A549 (cell line): ENCODE measurements around the gene ADNP2. TPM values are rescaled to one million over a fixed set of nuclear protein-coding genes. Genes with fewer than 3 reads are reported as not detected.
A peak's percentile ranks its signal among the peaks of the same experiment; 100 is the strongest.

Experiments used
- ATAC-seq, 2 experiments: fragments of 200-7000 bp in 1 of 2; fragments of >200 bp in 1 of 2; cut with Nextera tagmentation in 1 of 2; cut with Tn5 transposase in 1 of 2; 3 replicates each; pipeline versions ENCODE4 v1.8.0 to v1.9.1; 2018 to 2020; ENCODE audit warnings: mild to moderate bottlenecking in 1 of 2, moderate library complexity in 1 of 2
- CTCF ChIA-PET: fragments of 300-600 bp; sonication (Branson Sonifier 250); formaldehyde crosslinking; extraction: SDS; loops from one replicate; lab custom pipeline; 2021; ENCODE audit warnings: antibody characterized with exemption, inconsistent platforms; lab: Yijun Ruan, JAX
- POLR2A ChIA-PET: fragments of 350-600 bp; formaldehyde crosslinking; extraction: SDS; loops from one replicate; lab custom pipeline; 2021; ENCODE audit warnings: antibody characterized with exemption, inconsistent platforms; lab: Yijun Ruan, JAX
- DNase-seq, 2 experiments: peaks; one replicate each; pipeline versions ENCODE4 v3.0.0 to v3.0.0-alpha.2; 2011 to 2016; ENCODE audit warnings: low read depth in 1 of 2, low spot score in 1 of 2
- FAIRE-seq: peaks from 2 replicates; lab custom pipeline; 2011; peaks lifted over from hg19 to GRCh38; lab: Jason Lieb, UNC
- H3K27ac ChIP-seq, 2 experiments: fragments of >200 bp; sonication (Bioruptor Twin); formaldehyde crosslinking; 3 replicates each; pipeline ENCODE4 v1.5.1; 2016 to 2017
- H3K4me1 ChIP-seq: fragments of >200 bp; sonication (Bioruptor Twin); formaldehyde crosslinking; 3 replicates; pipeline ENCODE4 v1.6.1; 2016
- H3K4me2 ChIP-seq: fragments of >200 bp; sonication (Bioruptor Twin); formaldehyde crosslinking; 3 replicates; pipeline ENCODE4 v1.6.1; 2016
- H3K4me3 ChIP-seq: fragments of >200 bp; sonication (Bioruptor Twin); formaldehyde crosslinking; 3 replicates; pipeline ENCODE4 v1.5.1; 2016
- H3K9me3 ChIP-seq: fragments of >200 bp; sonication (Bioruptor Twin); formaldehyde crosslinking; 3 replicates; pipeline ENCODE4 v1.6.1; 2016
- CBX2 ChIP-seq: fragments of 200-600 bp; sonication (generic); IDR thresholded peaks from 2 replicates; pipeline ENCODE4 v1.6.1; 2016; ENCODE audit warnings: low read depth, mild to moderate bottlenecking, borderline replicate concordance
- CBX8 ChIP-seq: fragments of 200-600 bp; sonication (generic); IDR thresholded peaks from 2 replicates; pipeline ENCODE4 v1.6.1; 2016
- CEBPB ChIP-seq, 2 experiments: fragments of >200 bp in 1 of 2; sonication (Bioruptor Twin) in 1 of 2; formaldehyde crosslinking in 1 of 2; IDR thresholded peaks; 2 replicates each; pipeline ENCODE4 v1.6.1; 2012 to 2016
- EHMT2 ChIP-seq: fragments of 200-600 bp; sonication (generic); IDR thresholded peaks from 2 replicates; pipeline ENCODE4 v1.6.1; 2016; ENCODE audit warnings: antibody characterized with exemption, low read depth, mild to moderate bottlenecking, moderate library complexity
- FOSB ChIP-seq: fragments of 250-450 bp; sonication (Bioruptor Pico); IDR thresholded peaks from 2 replicates; pipeline ENCODE4 v1.5.0; 2020; ENCODE audit warnings: mild to moderate bottlenecking, moderate library complexity
- HOXB5 ChIP-seq: fragments of 250-450 bp; sonication (Bioruptor Pico); IDR thresholded peaks from 2 replicates; pipeline ENCODE4 v1.5.0; 2020; ENCODE audit warnings: mild to moderate bottlenecking, moderate library complexity
- JUNB ChIP-seq: fragments of >200 bp; sonication (Bioruptor Twin); formaldehyde crosslinking; IDR thresholded peaks from 2 replicates; pipeline ENCODE4 v1.6.1; 2016
- KDM5A ChIP-seq: fragments of 200-600 bp; sonication (generic); IDR thresholded peaks from 2 replicates; pipeline ENCODE4 v1.6.1; 2016; ENCODE audit warnings: antibody characterized with exemption, mild to moderate bottlenecking
- MAX ChIP-seq: IDR thresholded peaks from 2 replicates; pipeline ENCODE4 v1.6.1; 2012
- MYC ChIP-seq: IDR thresholded peaks from 2 replicates; pipeline ENCODE4 v1.6.1; 2012; ENCODE audit warnings: mild to moderate bottlenecking, inconsistent platforms, low read length, improper control_type of control experiment, borderline replicate concordance
- NFE2L2 ChIP-seq: fragments of 150-350 bp; conservative IDR thresholded peaks from 2 replicates; pipeline ENCODE4 v1.6.1; 2014; ENCODE audit warnings: low read length
- NR3C1 ChIP-seq: fragments of >200 bp; sonication (Bioruptor Twin); formaldehyde crosslinking; IDR thresholded peaks from 3 replicates; pipeline ENCODE4 v1.6.1; 2017
- PHF8 ChIP-seq: fragments of 200-600 bp; sonication (generic); IDR thresholded peaks from 2 replicates; pipeline ENCODE4 v1.6.1; 2016; ENCODE audit warnings: low read depth, mild to moderate bottlenecking, antibody characterized with exemption, moderate library complexity, borderline replicate concordance
- POLR2A ChIP-seq: IDR thresholded peaks from 2 replicates; pipeline ENCODE4 v1.6.1; 2012; ENCODE audit warnings: mild to moderate bottlenecking, low read length
- POLR2AphosphoS2 ChIP-seq: conservative IDR thresholded peaks from 2 replicates; pipeline ENCODE4 v1.6.1; 2012; ENCODE audit warnings: low read length, improper control_type of control experiment, inconsistent platforms
- RCOR1 ChIP-seq: fragments of 150-350 bp; IDR thresholded peaks from 2 replicates; pipeline ENCODE4 v1.6.1; 2014; ENCODE audit warnings: antibody characterized with exemption, low read length, low read depth
- REST ChIP-seq: fragments of 200-600 bp; sonication (generic); IDR thresholded peaks from 2 replicates; pipeline ENCODE4 v1.6.1; 2016; ENCODE audit warnings: antibody characterized with exemption, mild to moderate bottlenecking, moderate library complexity
- RFX5 ChIP-seq: fragments of 450-650 bp; IDR thresholded peaks from 2 replicates; pipeline ENCODE4 v1.7.1; 2014; ENCODE audit warnings: antibody characterized with exemption, mild to moderate bottlenecking, moderate library complexity
- RNF2 ChIP-seq: fragments of 200-600 bp; sonication (generic); IDR thresholded peaks from 2 replicates; pipeline ENCODE4 v1.6.1; 2016; ENCODE audit warnings: low read depth, mild to moderate bottlenecking, antibody characterized with exemption, moderate library complexity, borderline replicate concordance
- SMC3 ChIP-seq: fragments of >200 bp; sonication (Bioruptor Twin); formaldehyde crosslinking; IDR thresholded peaks from 3 replicates; pipeline ENCODE4 v1.6.1; 2018; ENCODE audit warnings: inconsistent platforms
- TFCP2L1 ChIP-seq: fragments of 250-450 bp; sonication (Bioruptor Pico); IDR thresholded peaks from 2 replicates; pipeline ENCODE4 v1.5.0; 2021; ENCODE audit warnings: mild to moderate bottlenecking
- TP53 ChIP-seq: fragments of 250-450 bp; sonication (Bioruptor Pico); IDR thresholded peaks from 2 replicates; pipeline ENCODE4 v1.5.0; 2021; ENCODE audit warnings: mild to moderate bottlenecking, moderate library complexity
- ZC3H11A ChIP-seq: fragments of 450-650 bp; IDR thresholded peaks from 2 replicates; pipeline ENCODE4 v1.6.1; 2014; ENCODE audit warnings: antibody characterized with exemption, mild to moderate bottlenecking
- ZFP36 ChIP-seq: fragments of 450-650 bp; IDR thresholded peaks from 2 replicates; pipeline ENCODE4 v1.6.1; 2014; ENCODE audit warnings: borderline replicate concordance; ENCODE audit not compliant: partially characterized antibody
- ZNF302 ChIP-seq: fragments of 250-450 bp; sonication (Bioruptor Pico); IDR thresholded peaks from 2 replicates; pipeline ENCODE4 v1.9.0; 2021; ENCODE audit warnings: inconsistent platforms, mild to moderate bottlenecking, moderate library complexity
- WGBS: methylation state at CpG from one replicate; pipeline ENCODE4 v1.1.6; 2017; ENCODE audit errors: missing lambda C conversion rate; 5-methylcytosine and 5-hydroxymethylcytosine counted together
- polyA plus RNA-seq, 4 experiments: library from polyadenylated mRNA; depleted of rRNA in 3 of 4; stranded (reverse); fragments of >200 nt; fragmentation: RNase III in 1 of 4; extraction: RNeasy Plus Mini Kit Qiagen cat#74134 plus additional on column Dnase treatment in 1 of 4; gene quantifications; 2 replicates in 3 of 4; 3 replicates in 1 of 4; pipeline ENCODE4 v1.2.3, GENCODE V29; 2011 to 2017
- TF ChIP-seq, protein P1 (sequence below): fragments of 150-350 bp; IDR thresholded peaks from 2 replicates; pipeline ENCODE4 v1.6.1; 2014; ENCODE audit warnings: low read depth, mild to moderate bottlenecking, low read length
- TF ChIP-seq, protein P2 (sequence below): fragments of 250-450 bp; sonication (Bioruptor Pico); IDR thresholded peaks from 2 replicates; pipeline ENCODE4 v1.5.0; 2021; ENCODE audit warnings: mild to moderate bottlenecking, moderate library complexity, borderline replicate concordance
- TF ChIP-seq, protein P3 (sequence below): fragments of >200 bp; sonication (Bioruptor Twin); formaldehyde crosslinking; IDR thresholded peaks from 3 replicates; pipeline ENCODE4 v1.6.1; 2016

ADNP2 gene
- polyA plus RNA-seq, 2 of the 4 experiments (the other 2 are of a cell fraction), result 9.8 to 9.9 TPM

DNA sequence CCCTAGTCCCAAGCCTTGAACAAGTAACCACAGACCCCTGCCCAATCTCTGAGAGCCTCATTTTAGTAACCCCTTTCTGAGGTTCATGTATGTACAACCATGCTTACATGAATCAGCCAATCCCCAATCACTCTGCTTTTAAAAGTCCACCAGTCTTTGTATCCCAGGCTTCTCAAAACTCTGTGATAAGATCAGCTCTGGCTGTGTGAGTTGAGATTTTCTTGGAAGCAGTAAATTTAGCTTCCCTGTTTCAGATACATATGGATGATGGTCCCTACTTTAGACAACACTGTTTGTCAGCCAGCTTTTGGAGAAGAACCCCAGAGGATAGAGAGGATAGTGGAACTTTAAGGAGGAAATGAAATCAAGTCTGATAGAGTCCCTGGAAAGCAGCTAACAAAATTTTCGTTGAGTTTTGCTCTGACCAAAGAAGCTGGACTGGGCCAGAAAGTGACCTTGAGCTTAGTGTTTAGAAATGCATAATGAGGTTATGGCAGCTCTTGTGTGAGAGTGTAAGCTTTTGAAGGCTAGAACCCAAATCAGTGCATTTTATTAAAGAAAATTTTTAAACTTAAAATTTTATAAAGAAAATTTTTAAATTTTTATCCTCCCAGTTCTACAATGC lies 3.7 kb downstream of the ADNP2 start:
- ATAC-seq, result no peak
- peaks cover 19% of the 10 kb centered on the region for H3K4me1 ChIP-seq
- CTCF ChIA-PET, result interaction anchor here (0.6 kb wide), 1 partner anchor 371 kb away, joined by 3 read pairs; no protein-coding TSS in a partner anchor
- no peaks in the 10 kb centered on the region for H3K9me3 ChIP-seq
- no peak overlapping the region for H3K4me3 ChIP-seq
- TF ChIP-seq PHF8 (no peak), NR3C1 (no peak), MYC (no peak), FOSB (CRISPR knock-in tag) (no peak), ZFP36 (no peak), CEBPB (IDR thresholded peaks at IDR 0.05) (no peak), HOXB5 (CRISPR knock-in tag) (no peak), EHMT2 (no peak)
- H3K27ac ChIP-seq, result no peak overlapping the region
- H3K4me2 ChIP-seq, result 0 out of 3 replicates have a peak overlapping the region, but pooled peaks have one; percentile 28
- 24% methylated on average over 1 of the region's 1 CpG for WGBS
- no peak for FAIRE-seq
- POLR2A ChIA-PET, result no interaction called here
- no peak for DNase-seq

DNA sequence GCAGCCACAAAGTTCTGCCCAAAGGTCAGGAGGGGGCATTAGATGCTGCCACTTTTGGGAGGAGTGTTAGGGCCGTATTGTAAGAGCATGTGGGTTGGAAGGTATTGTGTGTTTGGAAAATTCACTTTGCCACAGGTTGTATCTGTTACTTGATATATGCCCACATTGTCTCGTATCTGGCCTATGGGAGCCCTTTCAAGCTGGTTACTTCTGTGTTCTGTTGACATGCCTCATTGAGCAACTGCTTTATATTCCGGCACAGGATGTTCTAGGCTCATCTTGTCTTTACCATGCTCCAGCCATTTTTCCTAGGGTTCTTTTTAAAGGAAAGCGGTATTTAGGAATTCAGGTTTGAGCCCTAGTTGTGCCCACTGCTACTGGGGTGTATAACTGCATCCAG lies 6.0 kb downstream of the ADNP2 start:
- no peak overlapping the region for H3K27ac ChIP-seq
- DNase-seq (no peak), FAIRE-seq (no peak), ATAC-seq (no peak)
- no peak overlapping the region for H3K4me3 ChIP-seq
- WGBS, result 90% methylated on average over 4 of the region's 4 CpGs
- no peaks in the 10 kb centered on the region for H3K9me3 ChIP-seq
- TF ChIP-seq POLR2A (no peak), CBX2 (no peak), POLR2AphosphoS2 (no peak), RFX5 (no peak), TP53 (no peak), TFCP2L1 (CRISPR knock-in tag) (no peak), CBX8 (no peak), MAX (no peak), RNF2 (no peak), NFE2L2 (no peak), ZC3H11A (no peak)
- TF ChIP-seq, protein P1, sequence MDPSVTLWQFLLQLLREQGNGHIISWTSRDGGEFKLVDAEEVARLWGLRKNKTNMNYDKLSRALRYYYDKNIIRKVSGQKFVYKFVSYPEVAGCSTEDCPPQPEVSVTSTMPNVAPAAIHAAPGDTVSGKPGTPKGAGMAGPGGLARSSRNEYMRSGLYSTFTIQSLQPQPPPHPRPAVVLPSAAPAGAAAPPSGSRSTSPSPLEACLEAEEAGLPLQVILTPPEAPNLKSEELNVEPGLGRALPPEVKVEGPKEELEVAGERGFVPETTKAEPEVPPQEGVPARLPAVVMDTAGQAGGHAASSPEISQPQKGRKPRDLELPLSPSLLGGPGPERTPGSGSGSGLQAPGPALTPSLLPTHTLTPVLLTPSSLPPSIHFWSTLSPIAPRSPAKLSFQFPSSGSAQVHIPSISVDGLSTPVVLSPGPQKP, result no peak
- CTCF ChIA-PET, result no interaction called here
- H3K4me1 ChIP-seq, result peaks cover 19% of the 10 kb centered on the region
- no peak overlapping the region for H3K4me2 ChIP-seq
- POLR2A ChIA-PET, result no interaction called here

DNA sequence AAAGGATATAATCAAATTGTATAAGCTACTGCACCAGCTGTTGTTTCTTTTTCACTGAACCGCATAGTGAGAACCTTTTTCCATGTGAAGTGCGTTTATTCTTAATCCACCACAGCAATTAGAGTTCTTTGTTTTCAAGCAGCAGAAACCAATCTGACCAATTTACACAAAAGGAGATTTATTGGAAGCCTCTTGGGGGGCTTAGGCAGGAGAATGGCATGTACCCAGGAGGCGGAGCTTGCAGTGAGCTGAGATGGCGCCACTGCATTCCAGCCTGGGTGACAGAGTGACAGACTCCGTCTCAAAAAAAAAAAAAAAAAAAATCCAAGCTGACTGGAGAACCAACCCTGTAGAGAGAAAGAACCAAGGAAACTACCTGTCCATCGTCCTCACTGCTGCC lies 10.0 kb downstream of the ADNP2 start:
- no peak for FAIRE-seq
- ChIA-PET POLR2A (no interaction called here), CTCF (no interaction called here)
- H3K27ac ChIP-seq, result no peak overlapping the region
- H3K4me3 ChIP-seq, result no peak overlapping the region
- H3K9me3 ChIP-seq, result no peaks in the 10 kb centered on the region
- DNase-seq, result no peak
- 93% methylated on average over 6 of the region's 6 CpGs for WGBS
- H3K4me2 ChIP-seq, result no peak overlapping the region
- no peaks in the 10 kb centered on the region; the same call in 2 of the 3 replicates for H3K4me1 ChIP-seq
- no peak for ATAC-seq
- TF ChIP-seq FOSB (CRISPR knock-in tag), result no peak
- TF ChIP-seq, protein P2, sequence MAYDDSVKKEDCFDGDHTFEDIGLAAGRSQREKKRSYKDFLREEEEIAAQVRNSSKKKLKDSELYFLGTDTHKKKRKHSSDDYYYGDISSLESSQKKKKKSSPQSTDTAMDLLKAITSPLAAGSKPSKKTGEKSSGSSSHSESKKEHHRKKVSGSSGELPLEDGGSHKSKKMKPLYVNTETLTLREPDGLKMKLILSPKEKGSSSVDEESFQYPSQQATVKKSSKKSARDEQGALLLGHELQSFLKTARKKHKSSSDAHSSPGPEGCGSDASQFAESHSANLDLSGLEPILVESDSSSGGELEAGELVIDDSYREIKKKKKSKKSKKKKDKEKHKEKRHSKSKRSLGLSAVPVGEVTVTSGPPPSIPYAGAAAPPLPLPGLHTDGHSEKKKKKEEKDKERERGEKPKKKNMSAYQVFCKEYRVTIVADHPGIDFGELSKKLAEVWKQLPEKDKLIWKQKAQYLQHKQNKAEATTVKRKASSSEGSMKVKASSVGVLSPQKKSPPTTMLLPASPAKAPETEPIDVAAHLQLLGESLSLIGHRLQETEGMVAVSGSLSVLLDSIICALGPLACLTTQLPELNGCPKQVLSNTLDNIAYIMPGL, result no peak
- TF ChIP-seq TFCP2L1 (CRISPR knock-in tag), result no peak
- TF ChIP-seq RCOR1, result no peak
- no peak for TF ChIP-seq ZFP36
- no peak for TF ChIP-seq KDM5A
- TF ChIP-seq CBX8, result no peak
- TF ChIP-seq POLR2A, result no peak
- TF ChIP-seq REST, result no peak
- no peak for TF ChIP-seq ZC3H11A
- no peak for TF ChIP-seq JUNB
- TF ChIP-seq, protein P3, sequence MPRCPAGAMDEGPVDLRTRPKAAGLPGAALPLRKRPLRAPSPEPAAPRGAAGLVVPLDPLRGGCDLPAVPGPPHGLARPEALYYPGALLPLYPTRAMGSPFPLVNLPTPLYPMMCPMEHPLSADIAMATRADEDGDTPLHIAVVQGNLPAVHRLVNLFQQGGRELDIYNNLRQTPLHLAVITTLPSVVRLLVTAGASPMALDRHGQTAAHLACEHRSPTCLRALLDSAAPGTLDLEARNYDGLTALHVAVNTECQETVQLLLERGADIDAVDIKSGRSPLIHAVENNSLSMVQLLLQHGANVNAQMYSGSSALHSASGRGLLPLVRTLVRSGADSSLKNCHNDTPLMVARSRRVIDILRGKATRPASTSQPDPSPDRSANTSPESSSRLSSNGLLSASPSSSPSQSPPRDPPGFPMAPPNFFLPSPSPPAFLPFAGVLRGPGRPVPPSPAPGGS, result no peak
- TF ChIP-seq SMC3, result no peak
- TF ChIP-seq ZNF302 (CRISPR knock-in tag), result no peak
